ENCODE measurements around the gene CEMIP.

DNA sequence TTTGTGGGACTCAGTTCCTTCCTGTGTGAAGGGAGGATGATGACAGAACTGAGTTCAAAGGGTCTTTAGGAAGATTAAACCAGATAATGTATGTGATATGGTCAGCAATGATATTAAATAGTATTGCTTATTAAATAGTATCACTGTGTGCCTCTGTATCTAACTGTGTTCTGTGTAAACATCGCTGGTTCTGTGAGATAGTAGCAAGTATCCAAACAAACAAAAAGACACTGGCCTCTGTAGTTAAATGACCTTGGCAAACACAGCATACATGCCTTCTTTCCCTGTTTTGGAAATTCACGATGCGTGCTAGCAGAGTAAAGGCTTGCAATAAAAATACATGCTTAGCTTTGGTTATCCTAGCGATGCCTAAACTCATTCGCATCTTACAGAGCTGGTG lies 134.4 kb downstream of the CEMIP start:
- TF ChIP-seq, protein P1, sequence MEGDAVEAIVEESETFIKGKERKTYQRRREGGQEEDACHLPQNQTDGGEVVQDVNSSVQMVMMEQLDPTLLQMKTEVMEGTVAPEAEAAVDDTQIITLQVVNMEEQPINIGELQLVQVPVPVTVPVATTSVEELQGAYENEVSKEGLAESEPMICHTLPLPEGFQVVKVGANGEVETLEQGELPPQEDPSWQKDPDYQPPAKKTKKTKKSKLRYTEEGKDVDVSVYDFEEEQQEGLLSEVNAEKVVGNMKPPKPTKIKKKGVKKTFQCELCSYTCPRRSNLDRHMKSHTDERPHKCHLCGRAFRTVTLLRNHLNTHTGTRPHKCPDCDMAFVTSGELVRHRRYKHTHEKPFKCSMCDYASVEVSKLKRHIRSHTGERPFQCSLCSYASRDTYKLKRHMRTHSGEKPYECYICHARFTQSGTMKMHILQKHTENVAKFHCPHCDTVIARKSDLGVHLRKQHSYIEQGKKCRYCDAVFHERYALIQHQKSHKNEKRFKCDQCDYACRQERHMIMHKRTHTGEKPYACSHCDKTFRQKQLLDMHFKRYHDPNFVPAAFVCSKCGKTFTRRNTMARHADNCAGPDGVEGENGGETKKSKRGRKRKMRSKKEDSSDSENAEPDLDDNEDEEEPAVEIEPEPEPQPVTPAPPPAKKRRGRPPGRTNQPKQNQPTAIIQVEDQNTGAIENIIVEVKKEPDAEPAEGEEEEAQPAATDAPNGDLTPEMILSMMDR (IDR thresholded peaks at IDR 0.05; ENCODE audit: control extremely low read depth in 1 of 3, insufficient read depth in 1 of 3, low read depth in 1 of 3, low read length in 3 of 3), result no peak
- TF ChIP-seq POLR2A (IDR thresholded peaks at IDR 0.05; ENCODE audit: control extremely low read depth in 1 of 2, low read depth in 2 of 2, low read length in 2 of 2) (no peak), SRF (IDR thresholded peaks at IDR 0.05; ENCODE audit: low read depth, low read length) (no peak), RXRA (IDR thresholded peaks at IDR 0.05; ENCODE audit: insufficient read depth, low read depth, low read length) (no peak), JUN (IDR thresholded peaks at IDR 0.05; ENCODE audit: low read depth, low read length) (no peak), NRF1 (IDR thresholded peaks at IDR 0.05; ENCODE audit: low read depth, low read length) (no peak), MAX (IDR thresholded peaks at IDR 0.05) (no peak), POLR2AphosphoS5 (IDR thresholded peaks at IDR 0.05; ENCODE audit: low read depth, low read length) (no peak), PHF8 (conservative IDR thresholded peaks at IDR 0.05; ENCODE audit: low read depth, low read length) (no peak), EGR1 (IDR thresholded peaks at IDR 0.05; ENCODE audit: borderline replicate concordance, low read depth, low read length) (no peak)
